Stimulated activated CD4-positive, alpha-beta T cell treated with anti-CD3 and anti-CD28 coated beads, Interleukin-12 subunit alpha, Interleukin-12 subunit beta, amount 100 ng/mL, for 4 hours (primary cell): ENCODE measurements around the gene TTC7B.

Experiments used
- DNase-seq: peaks from one replicate; pipeline ENCODE4 v3.0.0-alpha.2; 2020

TTC7B gene

DNA sequence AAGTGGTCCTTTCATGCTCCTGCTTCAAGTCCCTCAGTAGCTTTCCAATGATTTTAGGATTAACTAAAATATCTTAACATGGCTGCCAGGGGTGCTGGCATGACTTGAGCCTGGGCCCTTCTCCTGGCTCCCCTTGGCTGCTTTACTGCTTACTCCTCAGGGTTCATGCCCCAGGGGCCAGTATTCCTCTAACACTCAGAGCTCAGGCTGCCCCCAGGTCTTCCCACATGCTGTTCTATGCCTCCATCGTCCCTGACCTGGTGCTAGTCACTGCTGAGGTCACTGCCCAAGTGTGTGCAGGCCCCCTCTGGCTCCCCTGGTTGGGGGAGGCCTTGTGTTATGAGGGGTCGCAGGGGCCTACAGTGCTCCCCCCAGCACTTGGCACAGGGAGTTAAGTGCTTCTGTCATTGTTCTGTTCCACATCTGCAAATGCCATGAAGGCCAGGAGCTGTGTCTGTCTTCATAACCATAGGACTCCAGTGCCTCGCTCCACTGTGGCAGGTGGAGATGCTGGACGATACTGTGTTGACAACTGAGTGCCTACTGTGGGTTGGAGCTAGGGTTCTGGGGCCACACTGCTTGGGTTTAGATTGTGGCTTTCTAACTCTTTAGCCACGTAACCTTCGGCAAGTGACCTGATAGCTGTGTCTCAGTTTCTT is 228.8 kb downstream of the TTC7B start:
- no peak for DNase-seq

- DNase-seq = no peak
Observed at GRCh38 chr14:90585106-90585505, 231.1 kb downstream of the TTC7B start.

GRCh38 chr14:90583916-90584605 is 232.2 kb downstream of the TTC7B start:
- no peak for DNase-seq

GRCh38 chr14:90583427-90583826 is 232.8 kb downstream of the TTC7B start:
- no peak for DNase-seq

DNA sequence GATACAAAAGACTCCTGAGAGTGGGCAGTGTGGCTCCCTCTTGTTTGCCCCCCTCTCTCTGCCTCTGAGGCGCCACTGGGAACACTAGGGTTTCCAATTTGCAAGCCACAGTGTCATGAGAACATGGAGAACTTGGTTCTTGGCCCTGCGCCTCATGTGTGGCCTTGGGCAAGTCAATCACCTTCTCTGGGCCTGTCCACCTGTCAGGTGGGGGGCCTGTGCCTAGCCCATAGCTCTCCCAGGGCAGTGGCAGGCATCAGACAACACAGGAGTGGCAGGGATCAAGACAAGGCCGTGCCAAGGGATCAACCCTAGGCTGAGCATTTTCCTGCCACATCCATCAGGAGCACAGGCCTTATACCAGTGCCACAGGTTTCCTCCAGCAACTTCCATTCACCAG is 234.1 kb downstream of the TTC7B start:
- no peak for DNase-seq

GRCh38 chr14:90581745-90582144 is 234.5 kb downstream of the TTC7B start:
- DNase-seq = no peak

- DNase-seq = no peak
Observed at GRCh38 chr14:90580377-90581335, 235.6 kb downstream of the TTC7B start.

GRCh38 chr14:90579816-90580215 is 236.4 kb downstream of the TTC7B start:
- DNase-seq = no peak

GRCh38 chr14:90579088-90579487 is 237.1 kb downstream of the TTC7B start:
- no peak for DNase-seq

DNA sequence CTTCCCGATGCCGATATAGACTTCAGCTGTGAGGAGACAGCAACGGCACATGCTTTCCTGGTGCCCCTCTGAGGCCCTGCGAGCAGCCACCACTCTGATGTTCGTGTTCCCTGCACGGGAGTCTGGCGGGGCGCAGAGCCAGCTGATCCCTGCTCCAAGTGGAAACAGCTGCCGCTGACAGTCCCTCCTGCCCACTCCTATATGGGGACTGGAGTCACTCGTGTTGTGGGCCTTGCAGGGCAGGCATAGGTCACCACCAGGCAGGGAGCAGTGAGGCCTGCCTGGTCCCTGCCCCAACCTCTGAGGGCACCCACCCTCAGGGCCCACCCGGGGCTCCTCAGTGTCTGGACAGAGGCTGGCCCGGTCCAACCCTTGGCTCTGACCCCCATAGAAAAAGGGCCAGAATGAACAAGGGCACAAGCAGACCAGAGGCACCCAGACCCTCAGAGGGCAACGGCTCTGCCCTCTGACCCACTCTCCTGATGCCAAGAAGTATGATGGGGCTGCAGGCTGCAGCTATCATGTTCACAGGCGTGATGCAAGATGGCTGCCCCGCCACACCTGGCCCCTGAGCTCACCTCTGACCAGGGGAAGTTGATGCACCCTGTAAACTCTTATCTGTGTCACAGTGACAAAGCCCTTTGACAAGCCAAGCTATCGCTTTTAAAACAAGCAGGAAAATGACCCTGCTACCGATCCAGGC is 237.8 kb downstream of the TTC7B start:
- no peak for DNase-seq

GRCh38 chr14:90577661-90578282 is 238.5 kb downstream of the TTC7B start:
- no peak for DNase-seq

DNA sequence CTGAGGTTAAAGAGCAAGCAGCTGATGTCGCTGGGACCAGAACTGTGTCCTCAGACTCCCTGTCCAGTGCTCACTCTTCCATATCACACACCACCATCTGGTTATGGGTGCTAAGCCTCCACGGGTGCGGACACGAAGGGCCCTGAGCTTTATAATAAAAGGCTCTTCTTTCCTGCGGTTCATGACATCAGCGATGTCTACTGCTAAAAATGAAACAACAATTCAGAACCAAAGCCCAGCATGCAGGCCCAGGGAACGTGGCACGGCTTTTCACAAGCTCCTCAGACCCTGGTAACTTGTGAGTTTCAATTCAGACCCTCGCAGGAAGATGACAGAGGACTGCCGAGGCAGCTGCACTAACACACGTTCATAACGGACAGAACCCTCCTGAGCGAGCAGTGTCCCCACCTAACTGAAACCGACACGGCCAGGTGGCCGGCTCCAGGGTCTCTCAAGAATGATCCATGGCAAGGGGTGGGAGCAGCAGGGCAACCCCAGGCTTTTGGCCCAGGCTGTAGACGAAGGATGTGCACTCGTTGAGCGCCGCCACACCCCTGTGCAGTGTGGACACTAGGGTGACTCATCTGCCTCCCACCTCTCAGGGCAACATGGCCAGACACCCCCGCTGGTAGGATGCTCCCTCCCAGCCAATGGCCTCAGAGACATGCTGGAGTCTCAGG is 239.1 kb downstream of the TTC7B start:
- DNase-seq = no peak

- DNase-seq = no peak
Observed at GRCh38 chr14:90576581-90576980, 239.6 kb downstream of the TTC7B start.

- DNase-seq = no peak
Observed at GRCh38 chr14:90575781-90576180, 240.4 kb downstream of the TTC7B start.

DNA sequence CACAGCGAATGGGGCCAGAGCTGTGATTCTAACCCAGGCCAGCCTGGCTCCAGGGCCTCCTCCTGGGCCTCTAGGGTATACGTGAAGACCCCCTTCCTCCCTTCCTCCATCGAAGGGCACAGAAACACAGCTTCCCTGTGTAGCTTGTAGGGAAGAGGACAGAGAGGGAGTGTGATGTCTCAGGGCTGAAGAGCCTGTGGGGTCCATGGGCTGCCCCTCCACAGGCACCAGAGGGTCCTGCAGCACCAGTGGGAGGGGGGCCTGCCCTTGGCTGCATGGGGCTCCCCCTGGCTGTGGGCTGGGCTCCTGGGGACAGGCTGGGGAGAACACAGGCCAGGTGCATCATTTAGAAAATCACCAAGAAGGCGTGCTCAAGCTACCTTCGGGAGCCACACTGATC is 240.9 kb downstream of the TTC7B start:
- DNase-seq = no peak

DNA sequence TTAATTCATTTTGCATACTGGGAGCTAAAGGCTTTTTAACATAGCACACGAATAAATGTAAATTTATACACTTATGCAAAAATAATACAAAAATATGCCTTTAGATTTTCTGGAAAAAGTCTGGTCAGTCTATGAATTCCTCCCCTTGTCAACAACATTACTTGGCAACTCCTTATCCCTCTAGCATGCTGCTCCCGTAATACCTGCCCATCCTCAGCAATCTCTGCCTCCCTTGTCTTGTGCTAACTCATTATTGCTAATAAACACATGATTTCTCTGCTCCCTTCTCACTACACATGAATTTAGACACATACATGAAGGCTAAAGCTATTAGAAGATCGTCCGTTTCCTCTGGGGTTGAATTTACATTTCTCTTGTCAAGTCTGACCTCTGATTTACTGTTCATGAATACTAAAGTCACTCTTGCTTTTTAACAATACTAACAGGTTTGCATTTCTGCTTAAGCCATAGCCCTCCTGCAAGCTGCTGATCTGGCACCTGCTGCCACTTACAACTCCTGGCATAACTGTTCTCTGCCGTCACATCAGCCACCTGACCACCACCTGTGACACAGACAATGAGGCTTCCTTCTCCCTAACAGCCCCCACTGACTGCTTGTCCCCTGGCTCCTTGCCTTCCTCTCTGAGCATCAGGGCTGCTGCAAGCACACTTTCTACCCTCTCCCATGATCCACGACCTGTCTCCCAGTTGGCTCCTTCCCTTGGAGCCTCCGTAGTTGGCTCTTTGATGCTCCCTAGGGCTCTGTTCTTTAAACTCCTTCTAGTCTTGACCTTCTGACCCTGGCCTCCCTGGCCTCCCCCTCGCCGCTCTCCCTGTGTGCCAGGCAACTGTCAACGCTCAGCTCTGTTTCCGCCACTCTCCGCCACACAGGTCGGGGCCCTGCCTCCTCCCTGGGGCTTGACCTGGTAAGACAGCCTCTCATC is 241.8 kb downstream of the TTC7B start:
- no peak for DNase-seq

- no peak for DNase-seq
Observed at GRCh38 chr14:90573385-90574105, 242.7 kb downstream of the TTC7B start.

- DNase-seq = no peak
Observed at GRCh38 chr14:90572441-90573150, 243.6 kb downstream of the TTC7B start.
